D721Med (cell line): ENCODE data around the gene TTLL5.

Experiments
- DNase-seq: peaks from one replicate; pipeline ENCODE4 v3.0.0; 2011; ENCODE audit warnings: low spot score; ENCODE audit not compliant: insufficient read length
- FAIRE-seq: peaks from 2 replicates; lab custom pipeline; 2011; peaks lifted over from hg19 to GRCh38; lab: Jason Lieb, UNC
- CTCF ChIP-seq: IDR thresholded peaks from 2 replicates; pipeline ENCODE4 v1.5.1; 2012; ENCODE audit warnings: mild to moderate bottlenecking, control low read depth; ENCODE audit not compliant: insufficient read depth; ENCODE audit errors: missing control alignments

The TTLL5 gene

GRCh38 chr14:75805646-75806045 lies 144.6 kb downstream of the TTLL5 start:
- DNase-seq = no peak
- no peak for TF ChIP-seq CTCF
- FAIRE-seq = no peak

GRCh38 chr14:75806352-75806832 lies 145.3 kb downstream of the TTLL5 start:
- TF ChIP-seq CTCF = no peak
- no peak for FAIRE-seq
- DNase-seq = no peak

GRCh38 chr14:75807667-75808360 lies 146.8 kb downstream of the TTLL5 start:
- no peak for FAIRE-seq
- DNase-seq = no peak
- no peak for TF ChIP-seq CTCF

GRCh38 chr14:75811136-75811829 lies 150.2 kb downstream of the TTLL5 start:
- no peak for FAIRE-seq

GRCh38 chr14:75811872-75812499 lies 150.9 kb downstream of the TTLL5 start:
- no peak for TF ChIP-seq CTCF
- no peak for DNase-seq
- FAIRE-seq = no peak

More at GRCh38 chr14:75811136-75811829, 150.2 kb downstream of the TTLL5 start:
- TF ChIP-seq CTCF = no peak
- DNase-seq = no peak

GRCh38 chr14:75812622-75813021 lies 151.6 kb downstream of the TTLL5 start:
- DNase-seq (no peak), FAIRE-seq (no peak)
- TF ChIP-seq CTCF = no peak
